GM12864 (cell line): Measurements from ENCODE around the gene FCHO1.
"Not testable (repeated sequence)": the region's sequence is repeated elsewhere in the genome, so short reads cannot be mapped to it uniquely, and the experiment has no call there.

Source experiments
- DNase-seq: peaks from one replicate; pipeline ENCODE4 v3.0.0-alpha.2; 2011; ENCODE audit warnings: low read depth
- H3K4me3 ChIP-seq: 2 replicates; pipeline ENCODE4 v1.5.1; 2011; ENCODE audit warnings: mild to moderate bottlenecking, low read depth, low read length, control low read depth
- TF ChIP-seq, protein P1 (sequence below): IDR thresholded peaks from 2 replicates; pipeline ENCODE4 v1.5.1; 2011; ENCODE audit warnings: low read depth, mild to moderate bottlenecking, moderate library complexity, low read length, control low read depth, inconsistent platforms; ENCODE audit errors: missing control alignments

The FCHO1 gene

DNA sequence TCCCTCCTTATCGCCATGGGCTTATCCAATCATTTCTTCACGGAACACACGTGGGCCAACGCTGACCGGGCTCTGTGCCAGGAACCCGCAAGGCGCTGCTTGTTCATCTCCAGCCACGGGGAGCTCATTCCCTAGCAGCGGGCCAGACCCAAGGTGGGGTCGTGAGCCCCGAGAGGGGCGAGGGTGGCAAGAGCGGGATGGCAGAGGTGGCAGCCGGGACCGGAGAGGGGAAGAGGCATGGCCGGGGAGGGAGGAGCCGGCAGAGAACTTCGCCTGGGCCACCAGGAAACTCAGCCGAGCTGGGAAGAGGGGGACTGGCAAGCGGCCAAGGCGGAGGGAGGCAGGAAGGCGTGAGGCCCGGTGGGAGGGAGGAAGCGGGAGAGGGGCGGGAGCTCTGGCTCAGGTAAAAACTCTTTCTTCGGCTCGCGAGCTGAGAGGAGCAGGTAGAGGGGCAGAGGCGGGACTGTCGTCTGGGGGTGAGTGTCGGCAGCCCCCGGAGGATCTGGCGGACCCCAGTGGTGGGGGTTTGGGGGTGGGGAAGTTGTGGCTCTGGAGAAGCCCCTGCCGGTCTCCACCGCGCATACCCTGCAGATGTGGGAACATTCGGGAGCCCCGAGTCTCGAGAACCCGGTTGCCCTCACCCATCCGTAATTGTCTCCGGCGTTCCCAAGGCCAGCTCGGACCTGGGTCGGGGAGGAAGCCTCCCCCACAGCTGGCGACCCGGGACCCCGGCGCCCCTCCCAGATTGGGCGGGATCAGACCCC is 43.6 kb downstream of the FCHO1 start, which contains the start of gene B3GNT3:
TSS of gene B3GNT3 (plus strand) at position 408 of the 764 bp plus-strand sequence. CDS start 12,670 bp downstream, outside the sequence.
- no peak for DNase-seq
- H3K4me3 ChIP-seq, result no peak within 1 kb of the TSS
- TF ChIP-seq, protein P1, sequence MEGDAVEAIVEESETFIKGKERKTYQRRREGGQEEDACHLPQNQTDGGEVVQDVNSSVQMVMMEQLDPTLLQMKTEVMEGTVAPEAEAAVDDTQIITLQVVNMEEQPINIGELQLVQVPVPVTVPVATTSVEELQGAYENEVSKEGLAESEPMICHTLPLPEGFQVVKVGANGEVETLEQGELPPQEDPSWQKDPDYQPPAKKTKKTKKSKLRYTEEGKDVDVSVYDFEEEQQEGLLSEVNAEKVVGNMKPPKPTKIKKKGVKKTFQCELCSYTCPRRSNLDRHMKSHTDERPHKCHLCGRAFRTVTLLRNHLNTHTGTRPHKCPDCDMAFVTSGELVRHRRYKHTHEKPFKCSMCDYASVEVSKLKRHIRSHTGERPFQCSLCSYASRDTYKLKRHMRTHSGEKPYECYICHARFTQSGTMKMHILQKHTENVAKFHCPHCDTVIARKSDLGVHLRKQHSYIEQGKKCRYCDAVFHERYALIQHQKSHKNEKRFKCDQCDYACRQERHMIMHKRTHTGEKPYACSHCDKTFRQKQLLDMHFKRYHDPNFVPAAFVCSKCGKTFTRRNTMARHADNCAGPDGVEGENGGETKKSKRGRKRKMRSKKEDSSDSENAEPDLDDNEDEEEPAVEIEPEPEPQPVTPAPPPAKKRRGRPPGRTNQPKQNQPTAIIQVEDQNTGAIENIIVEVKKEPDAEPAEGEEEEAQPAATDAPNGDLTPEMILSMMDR, result no peak

DNA sequence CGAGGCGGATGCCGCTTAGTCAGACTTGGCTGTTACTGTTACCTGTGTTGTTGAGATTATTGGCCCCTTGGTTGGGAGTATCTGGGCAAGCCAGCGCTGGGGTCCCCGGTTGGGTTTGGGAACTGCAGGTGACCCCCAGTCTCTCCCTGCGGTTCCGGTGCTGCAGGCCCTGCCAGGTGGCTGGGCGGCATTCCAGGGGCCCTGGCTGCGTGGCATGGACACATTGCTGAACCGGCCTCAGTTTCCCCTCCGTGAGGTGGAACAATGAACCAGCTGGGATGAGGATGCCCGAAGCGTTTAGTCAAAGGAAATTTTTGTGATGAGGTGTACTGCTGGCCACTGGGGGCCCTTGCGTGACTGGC is 44.2 kb downstream of the FCHO1 start:
- TF ChIP-seq, protein P1, result no peak
- DNase-seq, result no peak
- no peak overlapping the region for H3K4me3 ChIP-seq

DNA sequence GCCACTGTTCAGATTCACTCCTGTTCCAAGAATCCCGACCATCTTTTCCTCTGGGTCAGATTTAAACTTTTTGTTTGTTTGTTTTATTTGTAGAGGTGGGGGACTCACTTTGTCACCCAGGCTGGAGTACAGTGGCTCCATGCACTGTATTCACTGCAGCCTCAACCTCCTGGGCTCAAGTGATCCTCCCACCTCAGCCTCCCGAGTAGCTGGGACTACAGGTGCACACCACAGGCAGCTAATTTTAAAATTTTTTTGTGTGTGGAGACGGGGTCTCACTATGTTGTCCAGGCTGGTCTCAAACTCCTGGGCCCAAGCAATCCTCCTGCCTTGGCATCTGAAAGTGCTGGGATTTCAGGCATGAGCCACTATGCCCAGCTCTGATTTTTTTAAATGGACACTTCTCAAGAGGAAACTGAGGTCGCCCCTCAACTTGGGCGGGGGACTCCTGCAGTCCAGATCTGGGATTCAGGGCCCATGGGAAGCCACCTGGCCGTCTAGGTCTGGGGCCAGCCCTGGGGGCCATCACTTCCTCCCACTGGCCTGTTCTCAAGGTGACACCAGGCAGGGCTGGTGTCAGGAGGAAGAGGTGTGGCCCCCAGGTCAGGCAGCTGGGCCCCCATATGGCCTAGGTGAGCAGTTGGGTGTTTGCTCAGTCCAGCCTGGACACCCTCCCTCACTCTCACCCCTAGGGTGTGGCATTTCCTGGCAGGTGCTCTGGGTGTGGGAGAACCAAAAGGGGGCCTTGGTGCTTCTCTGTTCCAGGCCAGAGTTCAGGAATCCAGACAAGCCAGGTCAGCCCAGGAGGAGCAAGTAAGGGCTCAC is 44.9 kb downstream of the FCHO1 start:
- no peak overlapping the region for H3K4me3 ChIP-seq
- DNase-seq, result no peak
- TF ChIP-seq, protein P1, result no peak

DNA sequence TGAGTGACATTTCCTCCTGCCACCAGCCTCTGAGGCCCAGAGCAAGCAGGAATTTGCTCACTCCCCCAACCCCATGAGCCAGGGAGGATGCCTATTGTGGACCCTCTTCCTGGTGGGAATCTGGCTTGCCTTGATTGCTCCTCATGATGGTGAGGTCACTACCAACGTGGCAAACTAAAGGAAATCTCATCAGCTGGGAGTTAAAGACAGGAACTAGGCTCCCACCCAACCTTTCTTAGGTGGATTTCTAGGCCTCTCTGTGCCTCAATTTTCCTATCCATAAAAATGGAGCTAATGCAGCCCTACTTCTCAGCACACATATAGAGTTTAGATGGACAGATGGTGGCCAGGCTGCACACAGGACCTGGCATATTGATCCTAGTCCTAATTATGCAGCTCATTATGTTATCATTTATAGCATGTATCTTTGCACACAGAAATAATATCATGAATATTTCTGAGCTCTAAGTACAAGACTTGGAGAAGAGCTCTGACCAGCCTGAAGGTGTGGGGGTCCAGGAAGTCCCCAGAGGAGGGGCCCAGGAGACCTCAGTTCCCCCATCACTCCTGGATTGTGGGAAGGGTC is 45.7 kb downstream of the FCHO1 start:
- TF ChIP-seq, protein P1, result no peak
- no peak overlapping the region for H3K4me3 ChIP-seq
- no peak for DNase-seq

DNA sequence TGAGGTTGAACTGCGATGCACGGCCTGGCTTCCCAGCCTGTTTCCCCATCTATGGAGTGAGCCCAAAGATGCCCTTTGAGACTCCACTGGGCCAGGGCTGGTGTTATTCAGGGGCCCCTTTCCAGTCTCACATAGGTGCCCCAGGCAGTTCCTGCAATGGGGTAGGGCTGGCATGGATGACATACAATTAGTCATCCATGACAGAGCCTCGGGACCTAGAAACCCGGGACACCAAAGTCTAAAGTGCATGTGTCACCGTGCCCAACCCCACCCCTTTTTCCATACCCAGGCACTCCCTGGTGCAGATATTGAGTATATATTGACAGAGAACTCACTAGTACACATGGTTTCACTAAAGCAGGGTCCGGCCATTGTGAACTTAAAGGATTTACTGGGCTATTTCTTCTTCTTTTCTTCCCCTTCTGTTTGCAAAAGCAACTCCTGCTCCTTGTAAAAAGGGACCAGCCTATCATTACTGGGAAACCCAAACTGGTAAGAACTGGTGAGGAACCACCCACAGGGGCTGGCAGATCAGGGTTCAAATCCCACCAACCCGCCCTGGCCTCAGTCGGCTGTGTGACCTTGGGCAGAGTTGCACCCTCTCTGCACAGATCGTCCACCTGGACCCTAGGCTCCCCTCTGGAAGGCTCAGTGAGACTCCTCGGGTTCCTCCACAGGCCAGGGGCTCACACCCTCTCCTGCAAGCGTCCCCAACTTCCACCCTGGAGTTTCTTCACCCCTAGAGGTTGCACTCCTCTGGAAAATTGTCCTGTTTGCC is 46.3 kb downstream of the FCHO1 start:
- TF ChIP-seq, protein P1, result no peak
- no peak overlapping the region for H3K4me3 ChIP-seq
- DNase-seq, result no peak

DNA sequence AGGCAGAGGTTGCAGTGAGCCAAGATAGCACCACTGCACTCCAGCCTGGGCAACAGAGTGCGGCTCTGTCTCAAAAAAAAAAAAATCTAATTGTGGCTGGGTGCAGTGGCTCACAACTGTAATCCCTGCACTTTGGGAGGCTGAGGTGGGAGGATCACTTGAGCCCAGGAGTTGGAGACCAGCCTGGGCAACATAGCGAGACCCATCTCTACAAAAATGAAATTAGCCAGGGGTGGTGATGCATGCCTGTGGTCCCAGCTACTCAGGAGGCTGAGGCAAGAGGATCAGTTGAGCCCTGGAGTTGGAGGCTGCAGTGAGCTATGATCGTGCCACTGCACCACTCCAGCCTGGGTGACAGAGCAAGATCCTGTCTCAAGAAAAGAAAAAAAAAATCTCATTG is 47.3 kb downstream of the FCHO1 start:
- H3K4me3 ChIP-seq, DNase-seq: not testable (repeated sequence)
